ENCODE measurements around the gene FSD1. TPM values are rescaled to one million over a fixed set of nuclear protein-coding genes. Genes with fewer than 3 reads are reported as not detected.

Gene FSD1
- total RNA-seq, 1 donor from 2014 or later, result 24.6 TPM

Other genes starting within 250 kb of the FSD1 start
- 2.7 TPM for gene ZBTB7A, start 237.7 kb upstream of the FSD1 start, total RNA-seq
- 64.4 TPM for gene MAP2K2, start 180.5 kb upstream of the FSD1 start, total RNA-seq
- gene CREB3L3, start 151.0 kb upstream of the FSD1 start, total RNA-seq, result not detected
- 11.1 TPM for gene SIRT6, start 122.0 kb upstream of the FSD1 start, total RNA-seq
- 8.9 TPM for gene ANKRD24, start 121.9 kb upstream of the FSD1 start, total RNA-seq
- 0.25 TPM for gene EBI3, start 75.1 kb upstream of the FSD1 start, total RNA-seq
- 10.3 TPM for gene YJU2, start 57.5 kb upstream of the FSD1 start, total RNA-seq
- gene SHD, start 25.3 kb upstream of the FSD1 start, total RNA-seq, result 2.2 TPM
- not detected for gene TMIGD2, start 2.2 kb upstream of the FSD1 start, total RNA-seq
- gene STAP2, start 34.2 kb downstream of the FSD1 start, total RNA-seq, result 0.98 TPM
- gene MPND, start 39.0 kb downstream of the FSD1 start, total RNA-seq, result 7.6 TPM
- 25.8 TPM for gene SH3GL1, start 95.9 kb downstream of the FSD1 start, total RNA-seq
- gene CHAF1A, start 98.0 kb downstream of the FSD1 start, total RNA-seq, result 5.4 TPM
- 48.2 TPM for gene UBXN6, start 153.2 kb downstream of the FSD1 start, total RNA-seq
- 29.3 TPM for gene HDGFL2, start 167.7 kb downstream of the FSD1 start, total RNA-seq
- 0.49 TPM for gene PLIN4, start 213.9 kb downstream of the FSD1 start, total RNA-seq
- gene PLIN5, start 230.6 kb downstream of the FSD1 start, total RNA-seq, result 1.2 TPM
- 0.25 TPM for gene LRG1, start 235.4 kb downstream of the FSD1 start, total RNA-seq

Data from temporal lobe (tissue), 1 donor.